Measurements from ENCODE around the gene TSHZ2.

TSHZ2 gene

DNA sequence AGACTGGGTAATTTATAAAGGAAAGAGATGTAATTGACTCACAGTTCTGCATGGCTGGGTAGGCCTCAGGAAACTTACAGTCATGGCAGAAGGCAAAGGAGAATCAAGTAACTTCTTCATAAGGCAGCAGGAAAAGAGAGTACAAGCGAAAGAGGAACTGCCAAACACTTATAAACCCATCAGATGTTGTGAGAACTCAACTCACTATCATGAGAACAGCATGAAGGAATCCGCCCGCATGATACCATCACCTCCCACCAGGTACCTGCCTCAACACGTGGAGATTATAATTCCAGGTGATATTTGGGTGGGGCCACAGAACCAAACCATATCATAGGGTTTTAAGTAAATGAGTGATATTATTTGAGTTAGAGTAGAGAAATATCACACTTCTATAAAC is 189.3 kb downstream of the TSHZ2 start:
- no peak for TF ChIP-seq SIN3A (IDR thresholded peaks at IDR 0.05; ENCODE audit: borderline replicate concordance, insufficient read depth, low read length)
- no peak for TF ChIP-seq FOXP2 (optimal IDR thresholded peaks at IDR 0.05; ENCODE audit: borderline replicate concordance, extremely low read depth, extremely low read length, insufficient read depth)
- no peak for TF ChIP-seq POLR2AphosphoS5 (IDR thresholded peaks at IDR 0.05; ENCODE audit: low read depth, low read length)
- TF ChIP-seq TAF1 (IDR thresholded peaks at IDR 0.05; ENCODE audit: borderline replicate concordance, insufficient read depth, low read length) = no peak
- TF ChIP-seq, protein P1, sequence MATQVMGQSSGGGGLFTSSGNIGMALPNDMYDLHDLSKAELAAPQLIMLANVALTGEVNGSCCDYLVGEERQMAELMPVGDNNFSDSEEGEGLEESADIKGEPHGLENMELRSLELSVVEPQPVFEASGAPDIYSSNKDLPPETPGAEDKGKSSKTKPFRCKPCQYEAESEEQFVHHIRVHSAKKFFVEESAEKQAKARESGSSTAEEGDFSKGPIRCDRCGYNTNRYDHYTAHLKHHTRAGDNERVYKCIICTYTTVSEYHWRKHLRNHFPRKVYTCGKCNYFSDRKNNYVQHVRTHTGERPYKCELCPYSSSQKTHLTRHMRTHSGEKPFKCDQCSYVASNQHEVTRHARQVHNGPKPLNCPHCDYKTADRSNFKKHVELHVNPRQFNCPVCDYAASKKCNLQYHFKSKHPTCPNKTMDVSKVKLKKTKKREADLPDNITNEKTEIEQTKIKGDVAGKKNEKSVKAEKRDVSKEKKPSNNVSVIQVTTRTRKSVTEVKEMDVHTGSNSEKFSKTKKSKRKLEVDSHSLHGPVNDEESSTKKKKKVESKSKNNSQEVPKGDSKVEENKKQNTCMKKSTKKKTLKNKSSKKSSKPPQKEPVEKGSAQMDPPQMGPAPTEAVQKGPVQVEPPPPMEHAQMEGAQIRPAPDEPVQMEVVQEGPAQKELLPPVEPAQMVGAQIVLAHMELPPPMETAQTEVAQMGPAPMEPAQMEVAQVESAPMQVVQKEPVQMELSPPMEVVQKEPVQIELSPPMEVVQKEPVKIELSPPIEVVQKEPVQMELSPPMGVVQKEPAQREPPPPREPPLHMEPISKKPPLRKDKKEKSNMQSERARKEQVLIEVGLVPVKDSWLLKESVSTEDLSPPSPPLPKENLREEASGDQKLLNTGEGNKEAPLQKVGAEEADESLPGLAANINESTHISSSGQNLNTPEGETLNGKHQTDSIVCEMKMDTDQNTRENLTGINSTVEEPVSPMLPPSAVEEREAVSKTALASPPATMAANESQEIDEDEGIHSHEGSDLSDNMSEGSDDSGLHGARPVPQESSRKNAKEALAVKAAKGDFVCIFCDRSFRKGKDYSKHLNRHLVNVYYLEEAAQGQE (IDR thresholded peaks at IDR 0.05; ENCODE audit: insufficient read depth in 1 of 2, low read depth in 2 of 2, low read length in 2 of 2) = no peak

DNA sequence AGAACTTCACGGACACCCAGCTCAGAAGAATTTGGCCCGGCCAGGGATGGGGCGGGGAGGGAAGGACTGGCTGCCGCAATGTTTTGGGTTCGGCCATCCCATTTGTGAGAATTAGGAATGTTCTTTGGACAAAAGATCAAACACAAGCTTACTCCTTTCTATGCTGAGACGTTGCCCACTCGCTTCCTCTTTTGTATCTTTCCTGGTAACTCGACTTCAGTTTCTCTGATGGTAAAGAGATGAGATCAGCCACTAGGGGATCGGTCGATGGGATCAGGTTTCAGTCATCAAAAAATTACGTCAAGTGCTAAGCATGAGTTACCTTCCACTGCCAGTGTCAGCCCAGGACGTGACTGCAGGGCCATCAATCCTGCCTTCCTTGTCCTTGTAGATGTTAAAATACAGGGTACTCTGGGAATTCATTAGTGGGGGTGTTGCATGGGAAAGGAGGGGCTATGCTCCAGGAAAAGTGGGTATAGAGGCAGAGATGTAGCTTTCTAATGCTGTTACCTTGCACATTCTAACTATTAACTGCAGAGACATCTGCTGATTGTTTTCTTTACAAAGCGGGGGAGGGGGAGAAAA is 190.2 kb downstream of the TSHZ2 start:
- TF ChIP-seq SIN3A (IDR thresholded peaks at IDR 0.05; ENCODE audit: borderline replicate concordance, insufficient read depth, low read length) = no peak
- no peak for TF ChIP-seq FOXP2 (optimal IDR thresholded peaks at IDR 0.05; ENCODE audit: borderline replicate concordance, extremely low read depth, extremely low read length, insufficient read depth)
- TF ChIP-seq POLR2AphosphoS5 (IDR thresholded peaks at IDR 0.05; ENCODE audit: low read depth, low read length) = no peak
- TF ChIP-seq, protein P1 (IDR thresholded peaks at IDR 0.05; ENCODE audit: insufficient read depth in 1 of 2, low read depth in 2 of 2, low read length in 2 of 2) = no peak
- TF ChIP-seq TAF1 (IDR thresholded peaks at IDR 0.05; ENCODE audit: borderline replicate concordance, insufficient read depth, low read length) = no peak

DNA sequence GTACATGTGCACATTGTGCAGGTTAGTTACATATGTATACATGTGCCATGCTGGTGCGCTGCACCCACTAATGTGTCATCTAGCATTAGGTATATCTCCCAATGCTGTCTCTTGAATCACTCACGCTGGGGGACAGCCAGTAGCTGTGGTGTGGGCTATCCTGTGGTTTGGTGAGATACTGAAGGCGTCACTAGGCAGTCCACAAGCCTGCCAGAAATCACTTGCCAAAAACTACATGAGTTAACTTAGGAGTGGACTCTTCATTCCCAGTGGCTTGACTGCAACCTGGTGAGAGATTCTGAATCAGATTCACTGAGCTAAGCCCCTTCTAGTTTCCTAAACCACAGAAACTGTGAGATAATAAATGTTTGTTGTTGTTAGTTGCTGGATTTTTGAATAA is 191.3 kb downstream of the TSHZ2 start:
- TF ChIP-seq POLR2AphosphoS5 (IDR thresholded peaks at IDR 0.05; ENCODE audit: low read depth, low read length) = no peak
- no peak for TF ChIP-seq SIN3A (IDR thresholded peaks at IDR 0.05; ENCODE audit: borderline replicate concordance, insufficient read depth, low read length)
- TF ChIP-seq TAF1 (IDR thresholded peaks at IDR 0.05; ENCODE audit: borderline replicate concordance, insufficient read depth, low read length) = no peak
- TF ChIP-seq, protein P1 (IDR thresholded peaks at IDR 0.05; ENCODE audit: insufficient read depth in 1 of 2, low read depth in 2 of 2, low read length in 2 of 2) = no peak
- TF ChIP-seq FOXP2 (optimal IDR thresholded peaks at IDR 0.05; ENCODE audit: borderline replicate concordance, extremely low read depth, extremely low read length, insufficient read depth) = no peak

DNA sequence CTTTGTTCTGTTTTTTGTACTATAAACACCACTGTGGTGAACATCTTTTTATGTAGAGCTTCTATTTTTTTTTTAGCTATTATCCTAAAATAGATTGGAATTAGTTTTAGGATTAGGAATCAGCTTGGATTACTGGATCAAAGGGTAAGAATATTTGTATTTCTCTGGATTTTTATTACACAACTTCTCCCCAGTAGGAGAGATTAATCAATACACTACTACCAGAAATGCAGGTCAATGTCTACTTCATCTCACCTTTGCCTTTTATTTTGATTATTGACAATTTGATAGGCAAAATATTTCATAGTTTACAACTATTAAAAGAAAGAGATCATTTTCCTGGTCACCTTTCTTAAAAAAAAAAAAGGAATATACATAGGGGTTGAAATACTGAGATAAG is 191.9 kb downstream of the TSHZ2 start:
- TF ChIP-seq TAF1 (IDR thresholded peaks at IDR 0.05; ENCODE audit: borderline replicate concordance, insufficient read depth, low read length) (no peak), POLR2AphosphoS5 (IDR thresholded peaks at IDR 0.05; ENCODE audit: low read depth, low read length) (no peak), FOXP2 (optimal IDR thresholded peaks at IDR 0.05; ENCODE audit: borderline replicate concordance, extremely low read depth, extremely low read length, insufficient read depth) (no peak), SIN3A (IDR thresholded peaks at IDR 0.05; ENCODE audit: borderline replicate concordance, insufficient read depth, low read length) (no peak)
- TF ChIP-seq, protein P1 (IDR thresholded peaks at IDR 0.05; ENCODE audit: insufficient read depth in 1 of 2, low read depth in 2 of 2, low read length in 2 of 2) = no peak

Measured in PFSK-1 (cell line).